ENCODE results near the gene GABBR2. TPM values are rescaled to one million over a fixed set of nuclear protein-coding genes. Genes with fewer than 3 reads are reported as not detected.
A peak's percentile ranks its signal among the peaks of the same experiment; 100 is the strongest.

GABBR2 gene
- total RNA-seq, 2 experiments from 2014 or later: not detected

DNA sequence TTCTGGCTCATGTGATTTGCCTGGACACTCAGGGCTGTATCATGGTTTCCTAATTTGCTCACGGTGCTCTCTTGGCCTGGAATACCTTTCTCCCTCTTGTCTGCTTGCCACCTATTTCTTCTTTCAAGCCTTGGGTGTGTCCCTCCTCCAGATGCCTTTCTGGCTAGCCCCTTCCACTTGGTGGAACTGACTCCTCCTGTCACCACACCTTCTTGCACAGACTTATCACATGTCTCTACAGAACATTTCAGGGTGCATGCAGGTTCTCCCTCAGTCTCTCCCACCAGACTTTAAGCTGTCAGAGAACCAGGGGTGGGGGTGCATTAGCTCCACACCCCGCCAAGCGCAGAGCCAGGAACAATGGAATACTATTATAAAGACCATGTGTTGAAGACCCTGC, 455.2 kb downstream of the GABBR2 start:
- no peaks in the 10 kb centered on the region for H3K9me2 ChIP-seq (ENCODE audit: insufficient read depth, low read length)
- no peaks in the 10 kb centered on the region for H3K79me2 ChIP-seq (ENCODE audit: insufficient read depth, low read depth, low read length)
- ChIA-PET POLR2A (interaction anchor here (0.6 to 0.7 kb wide), 2 partner anchors 12 kb away, joined by 3 to 4 read pairs; no protein-coding TSS in a partner anchor), CTCF (ENCODE audit: unreplicated experiment) (interaction anchor here (0.6 kb wide), 1 partner anchor 34 kb away, joined by 14 read pairs; no protein-coding TSS in a partner anchor)
- 0 out of 2 replicates have a peak overlapping the region, but pooled peaks have one; percentile 95 for H3K4me2 ChIP-seq (ENCODE audit: low read length)
- no peak overlapping the region for H3K4me3 ChIP-seq (ENCODE audit: low read depth, low read length, poor library complexity, severe bottlenecking)
- no peaks in the 10 kb centered on the region for H3K36me3 ChIP-seq (ENCODE audit: insufficient read depth, low read length)
- BruUV-seq (replicated peaks): no TSS peak
- H3K9me3 ChIP-seq (ENCODE audit: low read length): no peaks in the 10 kb centered on the region
- H3K27ac ChIP-seq (ENCODE audit: low read depth, low read length, poor library complexity, severe bottlenecking): no peak overlapping the region
- intact Hi-C loops (cut with micrococcal nuclease; ENCODE audit: unreplicated experiment): no loop called here
- H2AFZ ChIP-seq (ENCODE audit: low read length): no peak overlapping the region
- H3K4me1 ChIP-seq (ENCODE audit: insufficient read depth, low read length, poor library complexity, severe bottlenecking): peaks cover 17% of the 10 kb centered on the region
- no peak for DNase-seq (ENCODE audit: low spot score)
- TF ChIP-seq, protein P1, sequence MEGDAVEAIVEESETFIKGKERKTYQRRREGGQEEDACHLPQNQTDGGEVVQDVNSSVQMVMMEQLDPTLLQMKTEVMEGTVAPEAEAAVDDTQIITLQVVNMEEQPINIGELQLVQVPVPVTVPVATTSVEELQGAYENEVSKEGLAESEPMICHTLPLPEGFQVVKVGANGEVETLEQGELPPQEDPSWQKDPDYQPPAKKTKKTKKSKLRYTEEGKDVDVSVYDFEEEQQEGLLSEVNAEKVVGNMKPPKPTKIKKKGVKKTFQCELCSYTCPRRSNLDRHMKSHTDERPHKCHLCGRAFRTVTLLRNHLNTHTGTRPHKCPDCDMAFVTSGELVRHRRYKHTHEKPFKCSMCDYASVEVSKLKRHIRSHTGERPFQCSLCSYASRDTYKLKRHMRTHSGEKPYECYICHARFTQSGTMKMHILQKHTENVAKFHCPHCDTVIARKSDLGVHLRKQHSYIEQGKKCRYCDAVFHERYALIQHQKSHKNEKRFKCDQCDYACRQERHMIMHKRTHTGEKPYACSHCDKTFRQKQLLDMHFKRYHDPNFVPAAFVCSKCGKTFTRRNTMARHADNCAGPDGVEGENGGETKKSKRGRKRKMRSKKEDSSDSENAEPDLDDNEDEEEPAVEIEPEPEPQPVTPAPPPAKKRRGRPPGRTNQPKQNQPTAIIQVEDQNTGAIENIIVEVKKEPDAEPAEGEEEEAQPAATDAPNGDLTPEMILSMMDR (conservative IDR thresholded peaks at IDR 0.05; ENCODE audit: low read length): no peak
- TF ChIP-seq EZH2phosphoT487 (IDR thresholded peaks at IDR 0.05; ENCODE audit: borderline replicate concordance, low read depth, low read length): no peak
- H4K20me1 ChIP-seq (ENCODE audit: insufficient read depth, low read length): no peaks in the 10 kb centered on the region

DNA sequence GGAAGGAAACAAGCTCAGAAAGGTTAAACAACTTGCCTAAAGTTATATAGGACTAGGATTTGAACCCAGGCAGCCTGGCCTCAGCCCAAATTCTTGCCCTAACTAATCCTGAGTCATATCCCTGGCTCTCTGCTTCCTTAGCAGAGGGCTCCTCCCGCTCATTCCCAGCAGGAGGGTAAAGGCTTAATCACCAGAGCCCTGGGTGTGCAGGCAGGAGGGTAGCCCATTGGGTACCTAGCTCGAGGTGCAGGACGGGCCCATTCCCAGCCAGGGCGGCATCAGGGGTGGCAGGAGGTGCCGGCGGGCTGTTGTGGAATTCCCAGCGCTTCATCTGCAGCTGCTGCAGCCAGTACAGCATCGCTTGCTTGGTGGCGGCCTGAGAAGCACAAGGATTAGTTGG, 457.2 kb downstream of the GABBR2 start:
- H3K4me1 ChIP-seq (ENCODE audit: insufficient read depth, low read length, poor library complexity, severe bottlenecking): peaks cover 10% of the 10 kb centered on the region
- intact Hi-C loops (cut with micrococcal nuclease; ENCODE audit: unreplicated experiment): no loop called here
- no peaks in the 10 kb centered on the region for H3K9me3 ChIP-seq (ENCODE audit: low read length)
- no peak for TF ChIP-seq EZH2phosphoT487 (IDR thresholded peaks at IDR 0.05; ENCODE audit: borderline replicate concordance, low read depth, low read length)
- TF ChIP-seq, protein P1 (conservative IDR thresholded peaks at IDR 0.05; ENCODE audit: low read length): no peak
- H3K9me2 ChIP-seq (ENCODE audit: insufficient read depth, low read length): no peaks in the 10 kb centered on the region
- POLR2A ChIA-PET: no interaction called here
- H4K20me1 ChIP-seq (ENCODE audit: insufficient read depth, low read length): no peaks in the 10 kb centered on the region
- no peak overlapping the region for H3K4me2 ChIP-seq (ENCODE audit: low read length)
- CTCF ChIA-PET (ENCODE audit: unreplicated experiment): no interaction called here
- H3K4me3 ChIP-seq (ENCODE audit: low read depth, low read length, poor library complexity, severe bottlenecking): no peak overlapping the region
- no peak overlapping the region for H3K27ac ChIP-seq (ENCODE audit: low read depth, low read length, poor library complexity, severe bottlenecking)
- H2AFZ ChIP-seq (ENCODE audit: low read length): no peak overlapping the region
- BruUV-seq (replicated peaks): no TSS peak
- H3K79me2 ChIP-seq (ENCODE audit: insufficient read depth, low read depth, low read length): no peaks in the 10 kb centered on the region
- DNase-seq (ENCODE audit: low spot score): no peak
- H3K36me3 ChIP-seq (ENCODE audit: insufficient read depth, low read length): no peaks in the 10 kb centered on the region

DNA sequence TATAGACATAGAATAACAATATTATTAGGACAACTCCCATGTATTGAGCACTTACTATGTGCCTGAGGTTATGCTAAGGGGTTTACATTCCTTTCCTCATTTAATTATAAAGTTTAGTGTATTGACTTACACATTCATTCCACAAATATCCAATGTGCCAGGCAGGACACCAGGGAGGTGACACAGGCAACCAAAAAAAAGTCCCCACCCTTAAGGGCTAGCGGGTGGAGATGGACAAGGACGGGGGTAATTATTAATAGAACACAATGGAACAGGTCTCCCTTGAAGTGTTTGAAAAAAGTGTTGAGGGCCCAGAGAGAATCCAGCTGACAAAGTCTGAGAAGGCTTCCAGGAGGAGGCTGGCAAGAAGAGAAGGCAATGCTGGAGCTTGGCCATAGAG, 459.0 kb downstream of the GABBR2 start:
- Histone ChIP-seq H3K9me2 (ENCODE audit: insufficient read depth, low read length) (no peaks in the 10 kb centered on the region), H2AFZ (ENCODE audit: low read length) (no peak overlapping the region), H3K4me1 (ENCODE audit: insufficient read depth, low read length, poor library complexity, severe bottlenecking) (peaks cover 6% of the 10 kb centered on the region), H3K9me3 (ENCODE audit: low read length) (no peaks in the 10 kb centered on the region), H3K27ac (ENCODE audit: low read depth, low read length, poor library complexity, severe bottlenecking) (no peak overlapping the region), H3K36me3 (ENCODE audit: insufficient read depth, low read length) (no peaks in the 10 kb centered on the region), H3K4me2 (ENCODE audit: low read length) (no peak overlapping the region), H3K4me3 (ENCODE audit: low read depth, low read length, poor library complexity, severe bottlenecking) (no peak overlapping the region), H3K79me2 (ENCODE audit: insufficient read depth, low read depth, low read length) (no peaks in the 10 kb centered on the region), H4K20me1 (ENCODE audit: insufficient read depth, low read length) (no peaks in the 10 kb centered on the region)
- DNase-seq (ENCODE audit: low spot score): no peak
- TF ChIP-seq, protein P1 (conservative IDR thresholded peaks at IDR 0.05; ENCODE audit: low read length): no peak
- no peak for TF ChIP-seq EZH2phosphoT487 (IDR thresholded peaks at IDR 0.05; ENCODE audit: borderline replicate concordance, low read depth, low read length)
- ChIA-PET POLR2A (no interaction called here), CTCF (ENCODE audit: unreplicated experiment) (no interaction called here)
- intact Hi-C loops (cut with micrococcal nuclease; ENCODE audit: unreplicated experiment): no loop called here
- no TSS peak for BruUV-seq (replicated peaks)
